Suprapubic skin (tissue), 3 donors: Measurements from ENCODE around the gene TAS2R7.

ENCODE experiments used
- EP300 ChIP-seq: sonication (generic); formaldehyde crosslinking; IDR thresholded peaks from one replicate; pipeline ENCODE4 v1.6.1; 2017; ENCODE audit warnings: antibody characterized with exemption
- POLR2A ChIP-seq, 2 donors: fragments of 450-650 bp; IDR thresholded peaks; one replicate each; pipeline ENCODE4 v1.6.1; 2017; ENCODE audit warnings: antibody characterized with exemption in 2 of 2, mild to moderate bottlenecking in 2 of 2, moderate library complexity in 2 of 2
- TF ChIP-seq, protein P1 (sequence below), 2 donors: fragments of 200-600 bp in 1 of 2; fragments of 450-650 bp in 1 of 2; sonication (generic) in 1 of 2; IDR thresholded peaks; one replicate each; pipeline ENCODE4 v1.5.1; 2016 to 2019; ENCODE audit warnings: antibody characterized with exemption in 2 of 2, mild to moderate bottlenecking in 1 of 2, moderate library complexity in 1 of 2

DNA sequence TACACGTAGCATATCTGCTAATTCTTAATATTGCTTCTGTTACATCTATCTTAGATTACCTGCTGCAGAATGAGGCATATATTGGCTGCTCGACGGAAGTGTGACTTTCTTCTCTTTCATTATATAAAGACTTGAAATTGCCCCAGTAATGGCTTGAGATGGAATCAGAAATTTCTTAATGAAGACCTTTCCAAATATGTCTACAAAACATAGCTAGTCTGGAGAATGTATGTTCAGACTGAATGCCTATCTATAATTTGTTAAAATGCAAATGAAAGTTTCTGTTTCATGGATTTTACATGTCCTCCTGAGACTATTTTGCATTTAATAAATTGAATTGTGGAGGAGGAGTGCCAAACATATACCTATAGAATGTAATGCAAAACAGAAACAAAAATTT is 23.8 kb upstream of the TAS2R7 start, which contains the start of gene TAS2R10:
- TF ChIP-seq, protein P1, sequence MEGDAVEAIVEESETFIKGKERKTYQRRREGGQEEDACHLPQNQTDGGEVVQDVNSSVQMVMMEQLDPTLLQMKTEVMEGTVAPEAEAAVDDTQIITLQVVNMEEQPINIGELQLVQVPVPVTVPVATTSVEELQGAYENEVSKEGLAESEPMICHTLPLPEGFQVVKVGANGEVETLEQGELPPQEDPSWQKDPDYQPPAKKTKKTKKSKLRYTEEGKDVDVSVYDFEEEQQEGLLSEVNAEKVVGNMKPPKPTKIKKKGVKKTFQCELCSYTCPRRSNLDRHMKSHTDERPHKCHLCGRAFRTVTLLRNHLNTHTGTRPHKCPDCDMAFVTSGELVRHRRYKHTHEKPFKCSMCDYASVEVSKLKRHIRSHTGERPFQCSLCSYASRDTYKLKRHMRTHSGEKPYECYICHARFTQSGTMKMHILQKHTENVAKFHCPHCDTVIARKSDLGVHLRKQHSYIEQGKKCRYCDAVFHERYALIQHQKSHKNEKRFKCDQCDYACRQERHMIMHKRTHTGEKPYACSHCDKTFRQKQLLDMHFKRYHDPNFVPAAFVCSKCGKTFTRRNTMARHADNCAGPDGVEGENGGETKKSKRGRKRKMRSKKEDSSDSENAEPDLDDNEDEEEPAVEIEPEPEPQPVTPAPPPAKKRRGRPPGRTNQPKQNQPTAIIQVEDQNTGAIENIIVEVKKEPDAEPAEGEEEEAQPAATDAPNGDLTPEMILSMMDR (IDR thresholded peaks at IDR 0.05) = no peak
- no peak for TF ChIP-seq POLR2A (IDR thresholded peaks at IDR 0.05)
- TF ChIP-seq EP300 = no peak
